ENCODE results near the gene MRC1.

The MRC1 gene

GRCh38 chr10:17808971-17809841 is at the start of gene MRC1:
Gene MRC1 (plus strand): TSS chr10:17809348. CDS start chr10:17809466, 118 bp downstream.
- DNase-seq (ENCODE audit: low read depth), result no peak

- DNase-seq (ENCODE audit: low read depth), result no peak
Measured at GRCh38 chr10:17764142-17764541, 45.0 kb upstream of the MRC1 start.

GRCh38 chr10:17765602-17766001 is 43.5 kb upstream of the MRC1 start:
- DNase-seq (ENCODE audit: low read depth), result no peak

GRCh38 chr10:17766731-17767130 is 42.4 kb upstream of the MRC1 start:
- DNase-seq (ENCODE audit: low read depth), result no peak

GRCh38 chr10:17768496-17768895 is 40.7 kb upstream of the MRC1 start:
- no peak for DNase-seq (ENCODE audit: low read depth)

GRCh38 chr10:17768957-17769356 is 40.2 kb upstream of the MRC1 start:
- no peak for DNase-seq (ENCODE audit: low read depth)

GRCh38 chr10:17771017-17771416 is 38.1 kb upstream of the MRC1 start:
- DNase-seq (ENCODE audit: low read depth), result no peak

- no peak for DNase-seq (ENCODE audit: low read depth)
Measured at GRCh38 chr10:17779784-17780183, 29.4 kb upstream of the MRC1 start.

- no peak for DNase-seq (ENCODE audit: low read depth)
Measured at GRCh38 chr10:17780727-17781126, 28.4 kb upstream of the MRC1 start.

GRCh38 chr10:17781856-17782255 is 27.3 kb upstream of the MRC1 start:
- no peak for DNase-seq (ENCODE audit: low read depth)

- DNase-seq (ENCODE audit: low read depth), result peak; percentile 40
Measured at GRCh38 chr10:17782921-17783665, 26.1 kb upstream of the MRC1 start.

GRCh38 chr10:17783751-17784150 is 25.4 kb upstream of the MRC1 start:
- no peak for DNase-seq (ENCODE audit: low read depth)

GRCh38 chr10:17784688-17785087 is 24.5 kb upstream of the MRC1 start:
- no peak for DNase-seq (ENCODE audit: low read depth)

GRCh38 chr10:17785276-17785930 is 23.7 kb upstream of the MRC1 start:
- peak; percentile 25 for DNase-seq (ENCODE audit: low read depth)

- peak; percentile 84 for DNase-seq (ENCODE audit: low read depth)
Measured at GRCh38 chr10:17787087-17787961, 21.8 kb upstream of the MRC1 start.

GRCh38 chr10:17788646-17789045 is 20.5 kb upstream of the MRC1 start:
- no peak for DNase-seq (ENCODE audit: low read depth)

GRCh38 chr10:17789396-17789795 is 19.8 kb upstream of the MRC1 start:
- DNase-seq (ENCODE audit: low read depth), result no peak

GRCh38 chr10:17790651-17791050 is 18.5 kb upstream of the MRC1 start:
- DNase-seq (ENCODE audit: low read depth), result no peak

- DNase-seq (ENCODE audit: low read depth), result no peak
Measured at GRCh38 chr10:17792991-17793390, 16.2 kb upstream of the MRC1 start.

- DNase-seq (ENCODE audit: low read depth), result no peak
Measured at GRCh38 chr10:17793823-17794644, 15.1 kb upstream of the MRC1 start.

GRCh38 chr10:17795083-17795482 is 14.1 kb upstream of the MRC1 start:
- no peak for DNase-seq (ENCODE audit: low read depth)
